Measurements from ENCODE around the gene CDC20.

- TF ChIP-seq PKNOX1 (IDR thresholded peaks at IDR 0.05) (no peak), FOXK2 (IDR thresholded peaks at IDR 0.05) (no peak), CTBP1 (IDR thresholded peaks at IDR 0.05; ENCODE audit: borderline replicate concordance) (no peak), SP1 (IDR thresholded peaks at IDR 0.05) (no peak), ELF4 (IDR thresholded peaks at IDR 0.05) (no peak), FOXA1 (IDR thresholded peaks at IDR 0.05) (no peak)
Observed at GRCh38 chr1:43363283-43363934, 4.6 kb downstream of the CDC20 start.
